Activated T-cell treated with anti-CD3 and anti-CD28 coated beads for 1 hour (primary cell): Measurements from ENCODE around the gene COL5A2.
A peak's percentile ranks its signal among the peaks of the same experiment; 100 is the strongest.

Experiments
- DNase-seq: peaks from one replicate; pipeline ENCODE4 v3.0.0-alpha.2; 2020; ENCODE audit warnings: low read depth

COL5A2 gene

GRCh38 chr2:189147361-189147760 lies 32.2 kb downstream of the COL5A2 start:
- no peak for DNase-seq

- no peak for DNase-seq
Measured at GRCh38 chr2:189146553-189146952, 33.0 kb downstream of the COL5A2 start.

GRCh38 chr2:189144700-189145211 lies 34.8 kb downstream of the COL5A2 start:
- DNase-seq = no peak

GRCh38 chr2:189143925-189144324 lies 35.6 kb downstream of the COL5A2 start:
- no peak for DNase-seq

GRCh38 chr2:189142893-189143759 lies 36.4 kb downstream of the COL5A2 start:
- DNase-seq = peak; percentile 11

- DNase-seq = no peak
Measured at GRCh38 chr2:189138800-189139199, 40.8 kb downstream of the COL5A2 start.

- no peak for DNase-seq
Measured at GRCh38 chr2:189137519-189137918, 42.0 kb downstream of the COL5A2 start.

GRCh38 chr2:189134485-189134884 lies 45.1 kb downstream of the COL5A2 start:
- DNase-seq = no peak

- DNase-seq = no peak
Measured at GRCh38 chr2:189131991-189132390, 47.6 kb downstream of the COL5A2 start.

- no peak for DNase-seq
Measured at GRCh38 chr2:189129971-189130370, 49.6 kb downstream of the COL5A2 start.

GRCh38 chr2:189128970-189129369 lies 50.6 kb downstream of the COL5A2 start:
- DNase-seq = no peak

GRCh38 chr2:189127756-189128155 lies 51.8 kb downstream of the COL5A2 start:
- DNase-seq = no peak

- DNase-seq = no peak
Measured at GRCh38 chr2:189125195-189125594, 54.4 kb downstream of the COL5A2 start.

GRCh38 chr2:189124175-189124574 lies 55.4 kb downstream of the COL5A2 start:
- no peak for DNase-seq

- DNase-seq = no peak
Measured at GRCh38 chr2:189118386-189118785, 61.2 kb downstream of the COL5A2 start.

- DNase-seq = no peak
Measured at GRCh38 chr2:189116979-189117378, 62.6 kb downstream of the COL5A2 start.

GRCh38 chr2:189116087-189116486 lies 63.5 kb downstream of the COL5A2 start:
- no peak for DNase-seq

- DNase-seq = no peak
Measured at GRCh38 chr2:189115126-189115525, 64.4 kb downstream of the COL5A2 start.

GRCh38 chr2:189113963-189114362 lies 65.6 kb downstream of the COL5A2 start:
- no peak for DNase-seq

GRCh38 chr2:189111063-189111715 lies 68.4 kb downstream of the COL5A2 start:
- no peak for DNase-seq

GRCh38 chr2:189109921-189110397 lies 69.6 kb downstream of the COL5A2 start:
- no peak for DNase-seq

- DNase-seq = no peak
Measured at GRCh38 chr2:189104934-189105333, 74.6 kb downstream of the COL5A2 start.

- no peak for DNase-seq
Measured at GRCh38 chr2:189102735-189103134, 76.8 kb downstream of the COL5A2 start.
